CD8-positive, alpha-beta memory T cell (primary cell): ENCODE data around the gene ECM2. TPM values are rescaled to one million over a fixed set of nuclear protein-coding genes. Genes with fewer than 3 reads are reported as not detected.
A peak's percentile ranks its signal among the peaks of the same experiment; 100 is the strongest.

Experiments used
- CTCF ChIA-PET: fragments of 350-600 bp; sonication (Branson Sonifier 250); formaldehyde crosslinking; loops from one replicate; lab custom pipeline; 2021; ENCODE audit warnings: antibody characterized with exemption; lab: Charles Lee
- POLR2A ChIA-PET: fragments of 350-600 bp; sonication (Branson Sonifier 250); formaldehyde crosslinking; loops from one replicate; lab custom pipeline; 2021; ENCODE audit warnings: antibody characterized with exemption; lab: Charles Lee
- DNase-seq, 5 donors: peaks; one replicate each; pipeline versions ENCODE4 v3.0.0 to v3.0.0-alpha.2; 2020 to 2022; ENCODE audit warnings: mixed read lengths in 1 of 5
- H3K27ac ChIP-seq: one replicate; pipeline ENCODE4 v1.7.0; 2013; ENCODE audit warnings: low read depth, mild to moderate bottlenecking, low read length, moderate library complexity
- H3K27me3 ChIP-seq: 2 replicates; pipeline ENCODE4 v1.7.0; 2013; ENCODE audit warnings: low read length, mild to moderate bottlenecking; ENCODE audit not compliant: insufficient read depth, poor library complexity, severe bottlenecking
- H3K36me3 ChIP-seq: 2 replicates; pipeline ENCODE4 v1.7.0; 2013; ENCODE audit warnings: mild to moderate bottlenecking, low read length, moderate library complexity; ENCODE audit not compliant: insufficient read depth
- H3K4me1 ChIP-seq: 2 replicates; pipeline ENCODE4 v1.7.0; 2013; ENCODE audit warnings: mild to moderate bottlenecking, low read length, moderate library complexity; ENCODE audit not compliant: insufficient read depth
- H3K4me3 ChIP-seq: 2 replicates; pipeline ENCODE4 v1.7.0; 2013; ENCODE audit warnings: mild to moderate bottlenecking, low read length
- H3K9me3 ChIP-seq: 2 replicates; pipeline ENCODE4 v1.7.0; 2013; ENCODE audit warnings: mild to moderate bottlenecking, low read length
- H3K27ac Mint-ChIP-seq, 8 donors: one replicate each; pipeline ENCODE4 v1.8.0; 2020 to 2021; ENCODE audit warnings: mixed read lengths in 8 of 8, mild to moderate bottlenecking in 6 of 8, inconsistent platforms in 3 of 8, moderate library complexity in 3 of 8
- H3K27me3 Mint-ChIP-seq, 2 donors: one replicate each; pipeline ENCODE4 v1.8.0; 2020 to 2021; ENCODE audit warnings: mixed read lengths in 2 of 2, mild to moderate bottlenecking in 1 of 2, moderate library complexity in 1 of 2
- H3K36me3 Mint-ChIP-seq, 3 donors: one replicate each; pipeline ENCODE4 v1.8.0; 2020 to 2021; ENCODE audit warnings: mixed read lengths in 3 of 3, inconsistent platforms in 1 of 3, mild to moderate bottlenecking in 1 of 3
- H3K4me1 Mint-ChIP-seq, 3 donors: one replicate each; pipeline ENCODE4 v1.8.0; 2020 to 2021; ENCODE audit warnings: mixed read lengths in 3 of 3, inconsistent platforms in 1 of 3, mild to moderate bottlenecking in 1 of 3
- H3K4me3 Mint-ChIP-seq, 7 donors: one replicate each; pipeline ENCODE4 v1.8.0; 2020 to 2021; ENCODE audit warnings: mixed read lengths in 7 of 7, mild to moderate bottlenecking in 6 of 7, moderate library complexity in 4 of 7, inconsistent platforms in 2 of 7
- H3K9me3 Mint-ChIP-seq, 5 donors: one replicate each; pipeline ENCODE4 v1.8.0; 2020 to 2022; ENCODE audit warnings: mixed read lengths in 5 of 5, mild to moderate bottlenecking in 3 of 5, moderate library complexity in 2 of 5, inconsistent platforms in 1 of 5
- polyA plus RNA-seq: library from polyadenylated mRNA; unstranded; fragments of 300-500 nt; fragmentation: Illumina TruSeq; gene quantifications from one replicate; pipeline ENCODE4 v1.2.3, GENCODE V29; 2021
- total RNA-seq, 2 experiments: library from RNA; stranded (reverse); gene quantifications; one replicate each; pipeline ENCODE4 v1.2.3, GENCODE V29; 2021

Gene ECM2
- total and polyA plus RNA-seq, 3 experiments from 2014 or later, result not detected

- CTCF ChIA-PET, result no interaction called here
- H3K27me3 Mint-ChIP-seq, result no peaks in the 10 kb centered on the region
- no peaks in the 10 kb centered on the region for H3K4me1 ChIP-seq
Measured at GRCh38 chr9:92492781-92493401, 42.9 kb downstream of the ECM2 start.

DNA sequence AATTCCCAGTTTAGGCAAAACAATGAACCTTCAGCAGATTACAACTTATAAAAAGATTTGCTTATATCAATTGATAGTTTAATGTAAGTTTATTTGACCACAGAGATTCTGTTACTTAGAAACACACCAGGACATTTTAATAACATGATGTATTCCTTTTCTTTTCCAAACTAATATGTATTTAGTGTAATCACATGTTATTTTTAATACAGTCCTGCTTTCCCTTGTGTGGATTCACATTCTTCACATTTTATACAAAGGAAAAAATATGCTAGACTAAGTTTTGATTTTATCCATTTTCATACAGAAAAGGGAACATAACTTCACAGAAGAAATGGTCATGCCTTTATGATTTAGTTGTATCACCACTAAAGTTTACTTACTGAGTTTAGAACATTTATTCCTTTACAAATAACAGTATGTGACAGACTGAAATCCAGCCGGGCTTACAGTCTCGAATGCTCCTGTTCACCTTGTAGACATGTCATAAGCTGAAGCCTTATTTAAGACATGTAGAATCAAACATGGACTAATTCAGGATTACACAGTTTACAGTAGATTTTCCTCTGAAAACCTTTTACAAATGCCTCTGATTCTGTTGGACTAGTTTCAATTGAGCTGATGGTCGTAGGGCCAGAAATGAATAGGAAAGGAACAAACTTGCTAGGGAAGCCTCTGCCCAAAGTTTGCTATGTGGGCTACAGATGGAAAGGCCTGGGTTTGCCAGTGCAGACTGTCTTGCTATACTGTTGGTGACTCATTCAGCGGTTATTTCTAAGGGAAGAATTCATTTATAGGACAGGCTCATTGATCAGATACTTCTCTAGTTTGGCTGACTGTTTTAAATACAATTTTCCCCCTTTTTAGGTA, 46.9 kb downstream of the ECM2 start:
- ChIA-PET CTCF (no interaction called here), POLR2A (no interaction called here)
- H3K9me3 ChIP-seq, result no peaks in the 10 kb centered on the region
- H3K9me3 Mint-ChIP-seq, result no peaks in the 10 kb centered on the region
- H3K4me1 Mint-ChIP-seq, result no peaks in the 10 kb centered on the region
- no peak overlapping the region for H3K27ac ChIP-seq
- DNase-seq, result no peak
- H3K4me1 ChIP-seq, result no peaks in the 10 kb centered on the region
- no peaks in the 10 kb centered on the region for H3K27me3 ChIP-seq
- H3K27me3 Mint-ChIP-seq, result peaks cover 0 to 3% of the 10 kb centered on the region in 2 donors
- no peak overlapping the region for H3K4me3 Mint-ChIP-seq
- H3K4me3 ChIP-seq, result no peak overlapping the region
- no peaks in the 10 kb centered on the region for H3K36me3 ChIP-seq
- H3K27ac Mint-ChIP-seq, result no peak overlapping the region
- no peaks in the 10 kb centered on the region for H3K36me3 Mint-ChIP-seq

More at GRCh38 chr9:92492781-92493401, 42.9 kb downstream of the ECM2 start:
- no peak overlapping the region for H3K27ac ChIP-seq
- H3K36me3 Mint-ChIP-seq, result peaks cover 0 to 2% (median 0%) of the 10 kb centered on the region in 3 donors
- no peaks in the 10 kb centered on the region for H3K9me3 ChIP-seq
- H3K9me3 Mint-ChIP-seq, result no peaks in the 10 kb centered on the region
- H3K27ac Mint-ChIP-seq, result no peak overlapping the region
- no peak overlapping the region for H3K4me3 ChIP-seq
- no peaks in the 10 kb centered on the region for H3K4me1 Mint-ChIP-seq
- H3K27me3 ChIP-seq, result no peaks in the 10 kb centered on the region
- POLR2A ChIA-PET, result no interaction called here
- H3K36me3 ChIP-seq, result no peaks in the 10 kb centered on the region
- no peak for DNase-seq
- H3K4me3 Mint-ChIP-seq, result no peak overlapping the region

DNA sequence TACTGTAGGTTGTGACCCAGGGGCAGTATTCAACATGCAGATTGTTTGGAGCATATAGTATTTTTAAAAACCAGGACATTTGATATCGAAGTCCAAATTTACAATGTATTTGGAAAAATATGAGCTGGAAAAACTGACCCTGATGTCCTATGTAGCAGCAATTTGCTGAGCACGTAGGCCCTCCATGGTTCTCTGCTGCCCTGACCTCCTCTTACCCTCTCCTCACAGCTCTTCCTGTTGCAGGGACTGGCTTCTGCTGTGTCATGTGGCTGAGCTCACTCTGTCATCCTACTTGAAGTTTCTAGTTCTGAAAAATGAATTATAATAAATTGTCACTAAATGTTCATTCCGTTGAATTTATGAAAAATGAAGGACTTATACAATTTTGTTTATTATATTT, 49.4 kb downstream of the ECM2 start:
- Histone ChIP-seq H3K4me3 (no peak overlapping the region), H3K36me3 (no peaks in the 10 kb centered on the region), H3K4me1 (no peaks in the 10 kb centered on the region), H3K9me3 (no peaks in the 10 kb centered on the region), H3K27ac (no peak overlapping the region), H3K27me3 (no peaks in the 10 kb centered on the region)
- Mint-ChIP-seq H3K27ac (no peak overlapping the region), H3K27me3 (peaks cover 0 to 3% of the 10 kb centered on the region in 2 donors), H3K9me3 (no peaks in the 10 kb centered on the region), H3K36me3 (no peaks in the 10 kb centered on the region), H3K4me1 (peaks cover 0 to under 1% (median 0%) of the 10 kb centered on the region in 3 donors), H3K4me3 (no peak overlapping the region)
- CTCF ChIA-PET, result no interaction called here
- DNase-seq, result no peak
- POLR2A ChIA-PET, result no interaction called here

- CTCF ChIA-PET, result no interaction called here
- H3K27ac ChIP-seq, result no peak overlapping the region
- no peaks in the 10 kb centered on the region for H3K9me3 Mint-ChIP-seq
- H3K9me3 ChIP-seq, result no peaks in the 10 kb centered on the region
- H3K36me3 Mint-ChIP-seq, result no peaks in the 10 kb centered on the region
- H3K4me3 Mint-ChIP-seq, result no peak overlapping the region
- H3K27me3 ChIP-seq, result no peaks in the 10 kb centered on the region
- POLR2A ChIA-PET, result no interaction called here
- H3K4me3 ChIP-seq, result no peak overlapping the region
- no peaks in the 10 kb centered on the region for H3K4me1 ChIP-seq
- H3K36me3 ChIP-seq, result no peaks in the 10 kb centered on the region
- no peak overlapping the region for H3K27ac Mint-ChIP-seq
- DNase-seq, result no peak
- peaks cover 0 to 3% of the 10 kb centered on the region in 2 donors for H3K27me3 Mint-ChIP-seq
- H3K4me1 Mint-ChIP-seq, result peaks cover 2 to 7% (median 4%) of the 10 kb centered on the region in 3 donors
Measured at GRCh38 chr9:92484563-92484962, 51.2 kb downstream of the ECM2 start.

DNA sequence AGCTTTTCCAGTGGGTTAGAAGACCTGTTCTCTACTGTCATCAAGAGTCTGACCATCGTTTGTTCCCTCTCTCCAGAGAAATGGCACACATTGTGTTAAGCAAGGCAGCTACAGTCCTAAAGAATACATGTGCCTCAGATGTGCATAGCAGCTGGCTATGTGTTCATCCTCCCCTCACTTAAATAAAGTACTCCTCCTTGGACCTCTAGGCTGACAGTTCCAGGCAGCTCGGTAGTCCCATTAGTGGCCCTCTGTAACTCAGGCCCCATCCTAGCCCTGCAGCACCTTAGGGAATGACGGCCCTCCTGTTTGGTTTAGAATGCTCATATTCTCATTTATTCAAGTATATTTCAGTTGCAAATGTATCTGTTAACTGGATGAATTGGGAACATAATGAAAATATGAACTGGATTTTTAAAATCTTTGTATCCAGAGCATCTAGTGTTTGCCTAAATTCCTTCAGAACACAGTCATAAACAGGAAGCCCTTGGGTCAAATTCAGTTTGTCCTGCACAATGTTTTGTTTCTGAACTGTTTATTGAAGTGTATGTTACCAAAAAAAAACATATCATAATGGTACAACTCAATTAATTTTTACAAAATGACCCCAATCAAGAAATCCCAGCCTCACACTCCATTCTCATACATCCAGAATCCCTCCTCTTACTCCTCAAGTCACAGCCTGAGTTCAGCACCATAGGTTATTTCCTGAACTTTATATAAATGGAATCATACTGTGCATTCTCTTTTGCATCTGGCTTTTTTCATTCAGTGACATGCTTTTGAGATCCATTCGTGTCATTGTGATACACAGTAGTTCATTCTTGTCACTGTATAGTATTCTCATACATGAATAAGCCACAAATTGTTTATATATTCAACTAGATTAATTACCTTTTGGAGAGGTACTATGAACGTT, 51.9 kb downstream of the ECM2 start:
- H3K4me1 Mint-ChIP-seq, result peaks cover 2 to 7% (median 4%) of the 10 kb centered on the region in 3 donors
- ChIA-PET POLR2A (no interaction called here), CTCF (no interaction called here)
- peak overlapping the region in 1 of 8 donors; percentile 39 for H3K27ac Mint-ChIP-seq
- no peaks in the 10 kb centered on the region for H3K9me3 Mint-ChIP-seq
- Histone ChIP-seq H3K27me3 (no peaks in the 10 kb centered on the region), H3K4me1 (no peaks in the 10 kb centered on the region), H3K36me3 (no peaks in the 10 kb centered on the region), H3K4me3 (no peak overlapping the region), H3K9me3 (no peaks in the 10 kb centered on the region), H3K27ac (no peak overlapping the region)
- H3K4me3 Mint-ChIP-seq, result no peak overlapping the region
- H3K27me3 Mint-ChIP-seq, result peaks cover 0 to 3% of the 10 kb centered on the region in 2 donors
- H3K36me3 Mint-ChIP-seq, result no peaks in the 10 kb centered on the region
- no peak for DNase-seq

GRCh38 chr9:92482805-92483204, 53.0 kb downstream of the ECM2 start:
- CTCF ChIA-PET, result interaction anchor here (0.7 kb wide), 1 partner anchor 25 kb away, joined by 3 read pairs; no protein-coding TSS in a partner anchor
- H3K27ac ChIP-seq, result no peak overlapping the region
- no peaks in the 10 kb centered on the region for H3K27me3 ChIP-seq
- H3K36me3 ChIP-seq, result no peaks in the 10 kb centered on the region
- no peaks in the 10 kb centered on the region for H3K9me3 ChIP-seq
- no peaks in the 10 kb centered on the region for H3K4me1 ChIP-seq
- peaks cover 2 to 7% (median 4%) of the 10 kb centered on the region in 3 donors for H3K4me1 Mint-ChIP-seq
- no peak overlapping the region for H3K27ac Mint-ChIP-seq
- no peaks in the 10 kb centered on the region for H3K36me3 Mint-ChIP-seq
- no peaks in the 10 kb centered on the region for H3K9me3 Mint-ChIP-seq
- POLR2A ChIA-PET, result no interaction called here
- no peak for DNase-seq
- H3K4me3 Mint-ChIP-seq, result no peak overlapping the region
- peaks cover 0 to 3% of the 10 kb centered on the region in 2 donors for H3K27me3 Mint-ChIP-seq
- H3K4me3 ChIP-seq, result no peak overlapping the region

- no peaks in the 10 kb centered on the region for H3K27me3 ChIP-seq
- H3K4me3 ChIP-seq, result no peak within 1 kb of the TSS
- ChIA-PET CTCF (interaction anchor here (0.7 kb wide), 1 partner anchor 25 kb away, joined by 3 read pairs; no protein-coding TSS in a partner anchor), POLR2A (no interaction called here)
- H3K4me1 Mint-ChIP-seq, result peaks cover 2 to 7% (median 4%) of the 10 kb centered on the region in 3 donors
- no peak within 1 kb of the TSS for H3K27ac Mint-ChIP-seq
- peaks cover 0 to 3% of the 10 kb centered on the region in 2 donors for H3K27me3 Mint-ChIP-seq
- DNase-seq, result no peak
- no peak within 1 kb of the TSS for H3K27ac ChIP-seq
- H3K4me3 Mint-ChIP-seq, result no peak within 1 kb of the TSS
- no peaks in the 10 kb centered on the region for H3K9me3 Mint-ChIP-seq
- H3K36me3 Mint-ChIP-seq, result no peaks in the 10 kb centered on the region
- H3K4me1 ChIP-seq, result no peaks in the 10 kb centered on the region
- H3K9me3 ChIP-seq, result no peaks in the 10 kb centered on the region
- no peaks in the 10 kb centered on the region for H3K36me3 ChIP-seq
Measured at GRCh38 chr9:92482329-92482728, 53.5 kb downstream of the ECM2 start, which contains the start of gene ASPN. TSS of gene ASPN (minus strand) at chr9:92482506.
